GM23338 (cell line): ENCODE results near the gene NGFR.

Experiments used
- CREB1 ChIP-seq: fragments of 250-450 bp; sonication (Bioruptor Pico); IDR thresholded peaks from 2 replicates; pipeline ENCODE4 v1.5.0; 2020; ENCODE audit warnings: low read depth, mild to moderate bottlenecking, moderate library complexity
- EZH2phosphoT487 ChIP-seq: fragments of 200-600 bp; sonication (generic); IDR thresholded peaks from one replicate; pipeline ENCODE4 v1.8.1; 2018; ENCODE audit warnings: antibody characterized with exemption; ENCODE audit not compliant: unreplicated experiment
- POLR2AphosphoS5 ChIP-seq: IDR thresholded peaks from 2 replicates; pipeline ENCODE4 v1.6.1; 2016; ENCODE audit warnings: antibody characterized with exemption, low read depth
- TF ChIP-seq, protein P1 (sequence below), 2 experiments: fragments of 200-600 bp in 1 of 2; sonication (generic) in 1 of 2; conservative IDR thresholded peaks; 2 replicates each; pipeline versions ENCODE4 v1.5.1 to v1.6.1; 2016 to 2017; ENCODE audit warnings: antibody characterized with exemption in 2 of 2, low read depth in 2 of 2, mild to moderate bottlenecking in 2 of 2, moderate library complexity in 1 of 2

DNA sequence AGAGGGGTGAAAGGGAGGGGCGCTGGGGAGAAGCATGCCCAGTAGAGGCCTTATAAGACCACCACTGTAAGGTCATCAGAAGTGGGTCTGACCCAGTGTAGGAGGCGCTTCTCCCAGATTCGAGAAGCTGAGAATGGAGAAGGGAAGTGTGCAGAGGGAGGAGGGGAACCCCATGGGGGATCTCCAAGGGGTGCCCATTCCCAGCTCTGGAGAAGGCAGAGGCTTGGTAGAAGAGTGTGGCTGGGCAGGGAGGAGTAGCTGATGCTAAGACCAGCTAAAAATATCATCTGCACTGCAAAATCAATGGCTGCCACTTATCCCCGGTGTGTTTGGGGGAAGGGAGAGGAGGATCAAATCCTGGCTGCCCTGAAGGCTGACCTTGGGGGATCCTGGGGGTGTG is 7.2 kb downstream of the NGFR start:
- TF ChIP-seq, protein P1, sequence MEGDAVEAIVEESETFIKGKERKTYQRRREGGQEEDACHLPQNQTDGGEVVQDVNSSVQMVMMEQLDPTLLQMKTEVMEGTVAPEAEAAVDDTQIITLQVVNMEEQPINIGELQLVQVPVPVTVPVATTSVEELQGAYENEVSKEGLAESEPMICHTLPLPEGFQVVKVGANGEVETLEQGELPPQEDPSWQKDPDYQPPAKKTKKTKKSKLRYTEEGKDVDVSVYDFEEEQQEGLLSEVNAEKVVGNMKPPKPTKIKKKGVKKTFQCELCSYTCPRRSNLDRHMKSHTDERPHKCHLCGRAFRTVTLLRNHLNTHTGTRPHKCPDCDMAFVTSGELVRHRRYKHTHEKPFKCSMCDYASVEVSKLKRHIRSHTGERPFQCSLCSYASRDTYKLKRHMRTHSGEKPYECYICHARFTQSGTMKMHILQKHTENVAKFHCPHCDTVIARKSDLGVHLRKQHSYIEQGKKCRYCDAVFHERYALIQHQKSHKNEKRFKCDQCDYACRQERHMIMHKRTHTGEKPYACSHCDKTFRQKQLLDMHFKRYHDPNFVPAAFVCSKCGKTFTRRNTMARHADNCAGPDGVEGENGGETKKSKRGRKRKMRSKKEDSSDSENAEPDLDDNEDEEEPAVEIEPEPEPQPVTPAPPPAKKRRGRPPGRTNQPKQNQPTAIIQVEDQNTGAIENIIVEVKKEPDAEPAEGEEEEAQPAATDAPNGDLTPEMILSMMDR (conservative IDR thresholded peaks at IDR 0.05; ENCODE audit: low read depth in 2 of 2): no peak
- no peak for TF ChIP-seq POLR2AphosphoS5
- no peak for TF ChIP-seq CREB1 (CRISPR knock-in tag)
- no peak for TF ChIP-seq EZH2phosphoT487
